ENCODE measurements around the gene COX6B1.

DNA sequence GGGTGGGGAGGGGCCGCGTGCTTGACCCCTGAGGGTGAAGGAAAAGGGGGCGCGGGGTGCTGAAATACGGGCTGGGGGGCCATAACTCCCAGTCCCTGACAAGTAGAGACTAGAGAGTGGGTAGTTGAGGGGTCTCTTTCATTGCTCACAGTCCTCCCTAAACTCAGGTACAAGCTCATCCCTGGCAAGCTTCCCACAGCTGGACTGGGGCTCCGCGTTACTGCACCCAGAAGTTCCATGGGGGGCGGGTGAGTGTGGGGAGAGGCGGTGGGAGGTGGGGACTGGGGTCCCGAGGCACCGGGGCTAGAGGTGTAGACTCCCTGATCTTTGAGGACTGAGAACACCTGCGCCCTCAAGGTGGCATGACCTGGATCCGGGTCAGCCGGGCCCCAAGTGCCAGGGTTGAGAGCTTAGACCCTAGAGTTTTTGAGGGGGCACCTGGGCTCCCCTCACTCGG is 5.3 kb upstream of the COX6B1 start:
- TF ChIP-seq, protein P1, sequence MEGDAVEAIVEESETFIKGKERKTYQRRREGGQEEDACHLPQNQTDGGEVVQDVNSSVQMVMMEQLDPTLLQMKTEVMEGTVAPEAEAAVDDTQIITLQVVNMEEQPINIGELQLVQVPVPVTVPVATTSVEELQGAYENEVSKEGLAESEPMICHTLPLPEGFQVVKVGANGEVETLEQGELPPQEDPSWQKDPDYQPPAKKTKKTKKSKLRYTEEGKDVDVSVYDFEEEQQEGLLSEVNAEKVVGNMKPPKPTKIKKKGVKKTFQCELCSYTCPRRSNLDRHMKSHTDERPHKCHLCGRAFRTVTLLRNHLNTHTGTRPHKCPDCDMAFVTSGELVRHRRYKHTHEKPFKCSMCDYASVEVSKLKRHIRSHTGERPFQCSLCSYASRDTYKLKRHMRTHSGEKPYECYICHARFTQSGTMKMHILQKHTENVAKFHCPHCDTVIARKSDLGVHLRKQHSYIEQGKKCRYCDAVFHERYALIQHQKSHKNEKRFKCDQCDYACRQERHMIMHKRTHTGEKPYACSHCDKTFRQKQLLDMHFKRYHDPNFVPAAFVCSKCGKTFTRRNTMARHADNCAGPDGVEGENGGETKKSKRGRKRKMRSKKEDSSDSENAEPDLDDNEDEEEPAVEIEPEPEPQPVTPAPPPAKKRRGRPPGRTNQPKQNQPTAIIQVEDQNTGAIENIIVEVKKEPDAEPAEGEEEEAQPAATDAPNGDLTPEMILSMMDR (conservative IDR thresholded peaks at IDR 0.05): no peak
- no peak for TF ChIP-seq ZFX (IDR thresholded peaks at IDR 0.05)
